HEK293 (cell line): ENCODE data around the gene PSME4.
A peak's percentile ranks its signal among the peaks of the same experiment; 100 is the strongest.

Experiments used
- BCL11B ChIP-seq: fragments of 450-650 bp; formaldehyde crosslinking; IDR thresholded peaks from 2 replicates; pipeline ENCODE4 v1.5.1; 2016; ENCODE audit warnings: low read depth, missing biosample characterization, missing genetic modification characterization
- GLI2 ChIP-seq: fragments of 450-650 bp; formaldehyde crosslinking; IDR thresholded peaks from 2 replicates; pipeline ENCODE4; 2017; ENCODE audit warnings: missing biosample characterization, missing genetic modification characterization, low read depth, borderline replicate concordance
- IKZF3 ChIP-seq: fragments of 450-650 bp; IDR thresholded peaks from 2 replicates; pipeline ENCODE4 v1.5.0; 2018; ENCODE audit warnings: missing biosample characterization, mild to moderate bottlenecking, missing genetic modification characterization, moderate library complexity
- OVOL3 ChIP-seq: fragments of 450-650 bp; formaldehyde crosslinking; IDR thresholded peaks from 2 replicates; pipeline ENCODE4 v1.5.1; 2016; ENCODE audit warnings: missing biosample characterization, missing genetic modification characterization
- PATZ1 ChIP-seq: fragments of 450-650 bp; formaldehyde crosslinking; IDR thresholded peaks from 2 replicates; pipeline ENCODE4 v1.5.1; 2016; ENCODE audit warnings: missing biosample characterization, missing genetic modification characterization
- PBX3 ChIP-seq: sonication (generic); formaldehyde crosslinking; IDR thresholded peaks from 2 replicates; pipeline ENCODE4 v1.8.1; 2022; ENCODE audit warnings: mild to moderate bottlenecking, moderate library complexity, missing genetic modification reagents
- PRDM1 ChIP-seq: fragments of 450-650 bp; formaldehyde crosslinking; IDR thresholded peaks from 2 replicates; pipeline ENCODE4; 2016; ENCODE audit warnings: missing biosample characterization, missing genetic modification characterization
- SCRT2 ChIP-seq: fragments of 450-650 bp; formaldehyde crosslinking; IDR thresholded peaks from 2 replicates; pipeline ENCODE4 v1.5.1; 2016; ENCODE audit warnings: missing biosample characterization, missing genetic modification characterization
- SP2 ChIP-seq: fragments of 450-650 bp; formaldehyde crosslinking; IDR thresholded peaks from 2 replicates; pipeline ENCODE4 v1.5.1; 2016; ENCODE audit warnings: missing biosample characterization, missing genetic modification characterization
- SP3 ChIP-seq: fragments of 450-650 bp; formaldehyde crosslinking; IDR thresholded peaks from 2 replicates; pipeline ENCODE4 v1.5.1; 2016; ENCODE audit warnings: missing biosample characterization, missing genetic modification characterization
- YY2 ChIP-seq: fragments of 450-650 bp; formaldehyde crosslinking; IDR thresholded peaks from 2 replicates; pipeline ENCODE4 v1.5.1; 2016; ENCODE audit warnings: missing biosample characterization, missing genetic modification characterization
- ZBTB11 ChIP-seq: fragments of 450-650 bp; formaldehyde crosslinking; conservative IDR thresholded peaks from 2 replicates; pipeline ENCODE4 v1.5.1; 2016; ENCODE audit warnings: low read depth, missing biosample characterization, missing genetic modification characterization
- ZBTB17 ChIP-seq: fragments of 450-650 bp; formaldehyde crosslinking; IDR thresholded peaks from 2 replicates; pipeline ENCODE4 v1.5.1; 2016; ENCODE audit warnings: missing biosample characterization, missing genetic modification characterization
- ZEB2 ChIP-seq: fragments of 450-650 bp; formaldehyde crosslinking; IDR thresholded peaks from 2 replicates; pipeline ENCODE4 v1.5.1; 2016; ENCODE audit warnings: missing biosample characterization, missing genetic modification characterization
- ZNF184 ChIP-seq: fragments of 450-650 bp; IDR thresholded peaks from 2 replicates; pipeline ENCODE4 v1.5.1; 2018; ENCODE audit warnings: missing biosample characterization, mild to moderate bottlenecking, missing genetic modification characterization
- ZNF23 ChIP-seq: fragments of 450-650 bp; formaldehyde crosslinking; IDR thresholded peaks from 2 replicates; pipeline ENCODE4 v1.5.1; 2016; ENCODE audit warnings: missing biosample characterization, missing genetic modification characterization, borderline replicate concordance
- ZNF239 ChIP-seq: fragments of 450-650 bp; formaldehyde crosslinking; IDR thresholded peaks from 2 replicates; pipeline ENCODE4 v1.5.1; 2016; ENCODE audit warnings: missing biosample characterization, missing genetic modification characterization
- ZNF248 ChIP-seq: fragments of 450-650 bp; formaldehyde crosslinking; IDR thresholded peaks from 2 replicates; pipeline ENCODE4 v1.5.1; 2017; ENCODE audit warnings: missing biosample characterization, missing genetic modification characterization
- ZNF311 ChIP-seq: fragments of 450-650 bp; formaldehyde crosslinking; IDR thresholded peaks from 2 replicates; pipeline ENCODE4 v1.5.1; 2017; ENCODE audit warnings: missing biosample characterization, missing genetic modification characterization, borderline replicate concordance
- ZNF366 ChIP-seq: fragments of 450-650 bp; formaldehyde crosslinking; conservative IDR thresholded peaks from 2 replicates; pipeline ENCODE4 v1.5.1; 2016; ENCODE audit warnings: missing biosample characterization, missing genetic modification characterization
- ZNF391 ChIP-seq: fragments of 450-650 bp; formaldehyde crosslinking; IDR thresholded peaks from 2 replicates; pipeline ENCODE4 v1.5.1; 2016; ENCODE audit warnings: low read depth, missing biosample characterization, missing genetic modification characterization, borderline replicate concordance
- ZNF423 ChIP-seq: fragments of 450-650 bp; formaldehyde crosslinking; IDR thresholded peaks from 2 replicates; pipeline ENCODE4 v1.5.1; 2016; ENCODE audit warnings: missing biosample characterization, missing genetic modification characterization
- ZNF521 ChIP-seq: fragments of 450-650 bp; formaldehyde crosslinking; IDR thresholded peaks from 2 replicates; pipeline ENCODE4 v1.5.1; 2017; ENCODE audit warnings: missing biosample characterization, mild to moderate bottlenecking, missing genetic modification characterization
- ZNF561 ChIP-seq: fragments of 450-650 bp; IDR thresholded peaks from 2 replicates; pipeline ENCODE4 v1.5.1; 2018; ENCODE audit warnings: missing biosample characterization, missing genetic modification characterization, borderline replicate concordance
- ZNF580 ChIP-seq: fragments of 450-650 bp; formaldehyde crosslinking; IDR thresholded peaks from 2 replicates; pipeline ENCODE4 v1.5.1; 2016; ENCODE audit warnings: missing biosample characterization, missing genetic modification characterization
- ZNF610 ChIP-seq: fragments of 450-650 bp; formaldehyde crosslinking; IDR thresholded peaks from 2 replicates; pipeline ENCODE4 v1.5.1; 2016; ENCODE audit warnings: missing biosample characterization, missing genetic modification characterization, borderline replicate concordance
- ZNF654 ChIP-seq: fragments of 450-650 bp; formaldehyde crosslinking; IDR thresholded peaks from 2 replicates; pipeline ENCODE4 v1.5.1; 2016; ENCODE audit warnings: low read depth, missing biosample characterization, missing genetic modification characterization
- ZNF660 ChIP-seq: fragments of 450-650 bp; IDR thresholded peaks from 2 replicates; pipeline ENCODE4 v1.5.1; 2018; ENCODE audit warnings: missing biosample characterization, mild to moderate bottlenecking, missing genetic modification characterization
- ZNF692 ChIP-seq: fragments of 450-650 bp; formaldehyde crosslinking; IDR thresholded peaks from 2 replicates; pipeline ENCODE4 v1.5.1; 2016; ENCODE audit warnings: missing biosample characterization, missing genetic modification characterization
- ZNF747 ChIP-seq: fragments of 450-650 bp; formaldehyde crosslinking; IDR thresholded peaks from 2 replicates; pipeline ENCODE4 v1.5.1; 2016; ENCODE audit warnings: missing biosample characterization, missing genetic modification characterization
- ZSCAN23 ChIP-seq: fragments of 450-650 bp; formaldehyde crosslinking; IDR thresholded peaks from 2 replicates; pipeline ENCODE4 v1.5.1; 2016; ENCODE audit warnings: missing biosample characterization, missing genetic modification characterization
- ZSCAN4 ChIP-seq: fragments of 450-650 bp; formaldehyde crosslinking; IDR thresholded peaks from 2 replicates; pipeline ENCODE4 v1.5.1; 2017; ENCODE audit warnings: missing biosample characterization, missing genetic modification characterization

Gene PSME4

GRCh38 chr2:53987336-53987921, 16.6 kb upstream of the PSME4 start (continued):
- TF ChIP-seq ZNF747 (tag by site-specific recombination) (no peak), ZNF23 (no peak), SP3 (tag by site-specific recombination) (0 out of 2 replicates have a peak, but pooled peaks have one; percentile 35), BCL11B (peak; percentile 77; the same call in 1 of the 2 replicates), ZNF239 (tag by site-specific recombination) (no peak), ZBTB17 (tag by site-specific recombination) (peak; percentile 95), ZBTB11 (tag by site-specific recombination) (peak; percentile 23; the same call in 1 of the 2 replicates), ZNF654 (no peak), PBX3 (CRISPR knock-in tag) (no peak), OVOL3 (tag by site-specific recombination) (peak; percentile 87), GLI2 (tag by site-specific recombination) (peak; percentile 84), ZNF521 (tag by site-specific recombination) (no peak), ZNF660 (tag by site-specific recombination) (peak; percentile 81), ZNF184 (tag by site-specific recombination) (peak; percentile 77), ZNF580 (tag by site-specific recombination) (peak; percentile 84), SP2 (tag by site-specific recombination) (peak; percentile 23; the same call in 1 of the 2 replicates), ZNF391 (tag by site-specific recombination) (peak; percentile 76; the same call in 1 of the 2 replicates), ZNF366 (tag by site-specific recombination) (peak; percentile 96), PATZ1 (tag by site-specific recombination) (peak; percentile 54), YY2 (tag by site-specific recombination) (no peak), ZSCAN4 (tag by site-specific recombination) (peak; percentile 37; the same call in 1 of the 2 replicates), SCRT2 (peak; percentile 96), ZSCAN23 (tag by site-specific recombination) (peak; percentile 90), PRDM1 (tag by site-specific recombination) (no peak), ZEB2 (tag by site-specific recombination) (peak; percentile 98), IKZF3 (peak; percentile 66; the same call in 1 of the 2 replicates), ZNF311 (no peak), ZNF610 (tag by site-specific recombination) (no peak), ZNF561 (tag by site-specific recombination) (peak; percentile 39; the same call in 1 of the 2 replicates), ZNF248 (tag by site-specific recombination) (no peak), ZNF423 (no peak), ZNF692 (peak; percentile 76)
